ENCODE measurements around the gene ACAD11.
A peak's percentile ranks its signal among the peaks of the same experiment; 100 is the strongest.

Gene ACAD11

DNA sequence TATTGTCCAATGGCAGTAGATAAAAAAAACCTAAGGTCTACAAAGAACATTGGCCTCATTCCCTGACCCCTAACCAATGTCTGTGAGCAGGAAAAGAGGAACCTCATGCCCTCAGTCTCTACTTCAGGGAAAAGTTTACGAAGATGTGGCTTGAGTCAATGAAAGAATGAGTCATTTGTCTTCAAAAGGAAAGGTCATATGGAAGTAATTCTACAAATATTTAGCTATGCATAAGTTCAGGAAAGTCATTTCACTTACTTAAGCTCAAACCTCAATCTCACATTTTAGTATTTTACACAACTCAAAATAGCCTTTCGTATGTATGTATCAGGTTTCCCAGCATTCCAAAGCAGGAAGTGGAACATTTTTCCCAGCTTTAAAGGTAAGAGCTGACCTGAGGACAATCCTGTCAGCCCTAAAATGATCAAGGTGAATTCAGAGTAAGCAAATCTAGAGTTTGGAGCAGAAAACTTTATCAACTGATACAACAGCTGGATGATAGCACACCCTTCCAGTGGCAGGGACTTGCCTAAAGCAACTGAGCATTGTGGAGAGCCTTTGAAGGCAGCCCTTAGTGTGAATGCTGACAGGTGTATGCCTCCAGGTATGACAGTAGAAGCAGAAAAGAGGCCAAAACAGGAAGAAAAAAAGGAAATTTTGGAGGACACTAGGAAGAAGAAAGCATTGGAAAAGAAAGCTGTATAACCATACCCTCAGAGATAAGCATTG lies 116.4 kb downstream of the ACAD11 start:
- H3K27ac ChIP-seq = 0 out of 2 replicates have a peak overlapping the region, but pooled peaks have one; percentile 17

DNA sequence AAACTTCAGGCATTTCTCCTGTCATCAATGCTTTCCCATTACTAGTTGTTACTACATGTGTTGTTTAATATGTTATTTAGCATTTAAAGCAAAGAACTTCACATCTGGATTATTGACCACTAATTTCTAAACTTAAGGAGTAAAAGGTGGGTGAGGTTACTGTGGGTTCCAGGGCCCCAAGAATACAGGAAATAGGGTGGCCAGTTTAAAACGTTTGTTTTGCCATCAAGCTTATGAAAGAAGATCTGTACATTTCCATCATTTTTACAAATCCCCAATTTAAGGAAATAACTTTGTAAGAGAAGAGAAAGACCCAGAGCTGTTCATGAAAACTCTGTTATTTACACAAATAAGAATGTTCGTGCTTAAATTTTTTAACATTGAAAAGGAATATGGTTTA lies 117.0 kb downstream of the ACAD11 start:
- TF ChIP-seq ZFX (IDR thresholded peaks at IDR 0.05; ENCODE audit: borderline replicate concordance) = no peak
- TF ChIP-seq, protein P1, sequence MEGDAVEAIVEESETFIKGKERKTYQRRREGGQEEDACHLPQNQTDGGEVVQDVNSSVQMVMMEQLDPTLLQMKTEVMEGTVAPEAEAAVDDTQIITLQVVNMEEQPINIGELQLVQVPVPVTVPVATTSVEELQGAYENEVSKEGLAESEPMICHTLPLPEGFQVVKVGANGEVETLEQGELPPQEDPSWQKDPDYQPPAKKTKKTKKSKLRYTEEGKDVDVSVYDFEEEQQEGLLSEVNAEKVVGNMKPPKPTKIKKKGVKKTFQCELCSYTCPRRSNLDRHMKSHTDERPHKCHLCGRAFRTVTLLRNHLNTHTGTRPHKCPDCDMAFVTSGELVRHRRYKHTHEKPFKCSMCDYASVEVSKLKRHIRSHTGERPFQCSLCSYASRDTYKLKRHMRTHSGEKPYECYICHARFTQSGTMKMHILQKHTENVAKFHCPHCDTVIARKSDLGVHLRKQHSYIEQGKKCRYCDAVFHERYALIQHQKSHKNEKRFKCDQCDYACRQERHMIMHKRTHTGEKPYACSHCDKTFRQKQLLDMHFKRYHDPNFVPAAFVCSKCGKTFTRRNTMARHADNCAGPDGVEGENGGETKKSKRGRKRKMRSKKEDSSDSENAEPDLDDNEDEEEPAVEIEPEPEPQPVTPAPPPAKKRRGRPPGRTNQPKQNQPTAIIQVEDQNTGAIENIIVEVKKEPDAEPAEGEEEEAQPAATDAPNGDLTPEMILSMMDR (IDR thresholded peaks at IDR 0.05) = no peak
- no peak overlapping the region for H3K27ac ChIP-seq

More for the DNA sequence above, 116.4 kb downstream of the ACAD11 start:
- TF ChIP-seq ZFX (IDR thresholded peaks at IDR 0.05; ENCODE audit: borderline replicate concordance) = no peak
- TF ChIP-seq, protein P1 (IDR thresholded peaks at IDR 0.05) = no peak

DNA sequence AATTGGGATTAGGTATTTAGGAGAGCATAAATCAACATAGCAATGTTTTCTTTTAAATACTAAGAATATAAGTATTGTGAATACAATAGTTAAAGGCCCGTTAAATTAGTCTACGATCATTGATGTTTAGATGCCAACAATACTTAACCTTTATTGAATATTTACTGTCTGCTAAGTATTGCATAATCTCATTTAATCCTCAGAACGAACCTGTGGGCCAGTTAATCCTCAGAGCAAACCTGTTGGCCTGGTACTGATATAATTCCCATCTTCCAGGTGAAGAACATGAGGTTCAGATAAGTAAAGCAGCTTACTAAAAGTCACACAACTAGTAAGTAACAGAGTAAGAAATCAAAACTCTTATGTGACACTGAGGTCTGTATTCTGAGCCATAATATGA lies 119.9 kb downstream of the ACAD11 start:
- TF ChIP-seq, protein P1 (IDR thresholded peaks at IDR 0.05) = no peak
- no peak for TF ChIP-seq ZFX (IDR thresholded peaks at IDR 0.05; ENCODE audit: borderline replicate concordance)
- H3K27ac ChIP-seq = no peak overlapping the region

DNA sequence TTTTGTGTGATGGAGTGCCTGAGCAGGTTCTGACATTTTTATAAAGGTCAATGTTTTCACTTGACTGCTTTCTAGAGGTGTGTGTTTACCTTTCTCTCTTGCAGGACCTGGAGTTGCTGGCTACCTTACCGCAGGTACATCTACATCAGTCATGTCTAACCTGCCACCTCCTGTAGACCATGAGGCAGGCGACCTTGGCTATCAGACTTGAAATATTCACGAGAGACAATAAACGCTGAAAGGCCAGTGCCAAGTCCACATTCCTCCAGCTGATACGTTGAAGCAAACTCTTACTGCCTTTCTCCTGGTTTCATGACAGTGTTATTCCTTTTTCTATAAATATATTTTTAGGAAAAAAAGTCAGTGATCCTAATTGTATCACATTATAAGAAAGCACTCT lies 121.5 kb downstream of the ACAD11 start:
- no peak overlapping the region for H3K27ac ChIP-seq
- TF ChIP-seq, protein P1 (IDR thresholded peaks at IDR 0.05) = no peak
- no peak for TF ChIP-seq ZFX (IDR thresholded peaks at IDR 0.05; ENCODE audit: borderline replicate concordance)

DNA sequence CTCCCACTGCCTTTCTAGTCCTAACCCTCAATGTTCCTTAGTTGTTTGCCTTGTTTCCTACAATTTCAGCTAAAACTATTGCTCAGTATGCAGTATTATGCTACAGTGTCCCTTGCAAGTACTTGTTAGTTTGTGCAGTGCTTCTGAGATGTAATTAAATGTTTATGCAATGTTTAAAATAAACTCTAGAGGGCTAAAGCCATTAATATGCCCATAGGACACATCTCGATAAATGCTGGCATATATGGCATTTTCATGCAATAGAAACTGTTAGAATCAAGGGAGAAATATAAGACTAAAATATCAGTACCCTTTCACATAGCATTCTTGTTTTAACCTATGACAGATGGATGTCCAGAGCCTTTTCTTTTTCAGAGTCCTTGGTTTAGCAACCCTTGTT lies 122.3 kb downstream of the ACAD11 start:
- H3K27ac ChIP-seq = no peak overlapping the region
- no peak for TF ChIP-seq ZFX (IDR thresholded peaks at IDR 0.05; ENCODE audit: borderline replicate concordance)
- TF ChIP-seq, protein P1 (IDR thresholded peaks at IDR 0.05) = no peak

DNA sequence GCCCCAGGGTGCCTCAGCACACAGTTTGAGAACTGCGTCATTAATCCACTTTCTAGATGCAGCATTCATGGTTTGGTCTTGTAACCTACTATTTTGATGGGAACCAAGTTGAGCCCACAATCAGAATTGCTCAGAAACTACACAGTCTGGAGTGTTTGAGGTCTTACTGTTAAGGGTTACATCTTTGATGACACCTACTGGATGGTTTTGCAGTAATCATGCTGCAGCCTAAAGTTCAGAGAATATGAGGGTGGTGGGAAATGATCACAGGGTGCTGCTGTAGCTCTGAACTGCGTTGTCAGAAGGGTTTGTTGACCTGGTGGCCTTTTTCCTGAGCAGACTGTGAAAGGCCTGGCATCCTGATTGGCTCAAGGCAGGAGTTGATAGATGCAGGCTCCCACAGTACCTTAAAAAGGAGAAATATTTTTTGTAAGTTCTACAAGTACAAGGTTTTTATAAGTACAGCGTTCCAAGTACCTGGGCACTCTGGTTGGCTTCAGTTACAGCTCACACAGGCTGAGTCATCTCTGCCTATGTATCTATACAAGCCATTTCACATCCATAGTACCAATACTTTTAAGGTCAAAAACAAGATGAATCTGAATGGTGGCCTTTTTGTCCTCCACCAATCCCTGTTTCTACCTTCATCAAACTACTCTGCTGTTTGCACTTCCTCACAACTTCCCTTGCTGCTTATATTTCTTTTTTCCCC lies 123.0 kb downstream of the ACAD11 start:
- no peak for TF ChIP-seq ZFX (IDR thresholded peaks at IDR 0.05; ENCODE audit: borderline replicate concordance)
- TF ChIP-seq, protein P1 (IDR thresholded peaks at IDR 0.05) = no peak
- no peak overlapping the region for H3K27ac ChIP-seq

All from 22Rv1 (cell line).